IPS-18c (cell line): ENCODE results near the gene LCN15.
"Not testable (repeated sequence)": the region's sequence is repeated elsewhere in the genome, so short reads cannot be mapped to it uniquely, and the experiment has no call there.

ENCODE experiments used
- H3K4me3 ChIP-seq: 2 replicates; pipeline ENCODE4 v1.7.0; 2013; ENCODE audit warnings: low read depth, mild to moderate bottlenecking, low read length, moderate library complexity; ENCODE audit not compliant: insufficient read depth
- H3K9me3 ChIP-seq: one replicate; pipeline ENCODE4 v1.6.1; 2013; ENCODE audit warnings: mild to moderate bottlenecking, low read length, moderate library complexity; ENCODE audit not compliant: control insufficient read depth, insufficient read depth

The LCN15 gene

DNA sequence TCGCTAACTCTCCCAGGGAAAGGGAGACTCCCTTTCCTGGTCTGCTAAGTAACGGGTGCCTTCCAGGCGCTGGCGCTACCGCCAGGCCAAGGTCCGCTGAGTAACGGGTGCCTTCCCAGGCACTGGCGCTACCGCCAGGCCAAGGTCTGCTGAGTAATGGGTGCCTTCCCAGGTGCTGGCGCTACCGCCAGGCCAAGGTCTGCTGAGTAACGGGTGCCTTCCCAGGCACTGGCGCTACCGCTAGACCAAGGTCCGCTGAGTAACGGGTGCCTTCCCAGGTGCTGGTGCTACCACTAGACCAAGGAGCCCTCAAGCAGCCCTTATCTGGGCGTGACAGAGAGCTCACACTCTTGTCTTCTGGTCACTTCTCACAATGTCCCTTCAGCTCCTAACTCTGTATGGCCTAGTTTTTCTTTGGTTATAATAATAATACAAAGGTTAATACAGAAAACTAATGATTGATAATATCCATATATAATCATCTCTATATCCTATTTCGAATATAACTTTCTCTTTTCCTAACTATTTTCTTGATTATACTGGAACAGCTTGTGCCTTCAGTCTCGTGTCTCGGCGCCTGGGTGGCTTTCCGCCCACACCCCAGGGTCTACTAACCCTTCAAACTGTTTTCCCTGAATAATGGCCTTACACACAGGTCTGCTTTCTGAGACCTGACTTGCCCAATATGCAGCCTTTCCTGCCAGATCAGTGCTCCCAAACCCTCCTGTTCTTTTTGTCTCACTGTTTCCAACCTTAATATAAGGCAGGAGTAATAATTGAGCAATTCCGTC, 21.4 kb upstream of the LCN15 start:
- H3K9me3 ChIP-seq, H3K4me3 ChIP-seq: not testable (repeated sequence)

- no peak overlapping the region for H3K4me3 ChIP-seq
- H3K9me3 ChIP-seq, result no peaks in the 10 kb centered on the region
Observed at GRCh38 chr9:136784997-136785361, 20.7 kb upstream of the LCN15 start.

GRCh38 chr9:136784249-136784996, 20.1 kb upstream of the LCN15 start:
- H3K9me3 ChIP-seq, result no peaks in the 10 kb centered on the region
- no peak overlapping the region for H3K4me3 ChIP-seq

GRCh38 chr9:136782452-136782851, 18.1 kb upstream of the LCN15 start:
- Histone ChIP-seq H3K9me3 (no peaks in the 10 kb centered on the region), H3K4me3 (no peak overlapping the region)

DNA sequence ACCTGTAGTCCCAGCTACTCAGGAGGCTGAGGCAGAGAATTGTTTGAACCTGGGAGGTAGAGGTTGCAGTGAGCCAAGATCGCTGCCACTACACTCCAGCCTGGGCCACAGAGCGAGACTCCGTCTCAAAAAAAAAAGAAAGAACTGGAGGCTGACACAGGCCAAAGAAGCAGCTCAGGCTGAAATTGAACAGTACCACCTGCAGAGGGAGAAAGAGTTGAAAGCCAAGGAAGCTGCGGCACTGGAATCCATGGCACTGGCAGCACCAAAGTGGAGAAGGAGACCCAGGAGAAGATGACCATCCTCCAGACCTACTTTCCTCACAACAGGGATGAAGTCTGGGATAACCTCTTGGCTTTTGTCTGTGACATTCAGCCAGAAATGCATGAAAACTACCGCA, 15.5 kb upstream of the LCN15 start:
- Histone ChIP-seq H3K4me3 (no peak overlapping the region), H3K9me3 (no peaks in the 10 kb centered on the region)

DNA sequence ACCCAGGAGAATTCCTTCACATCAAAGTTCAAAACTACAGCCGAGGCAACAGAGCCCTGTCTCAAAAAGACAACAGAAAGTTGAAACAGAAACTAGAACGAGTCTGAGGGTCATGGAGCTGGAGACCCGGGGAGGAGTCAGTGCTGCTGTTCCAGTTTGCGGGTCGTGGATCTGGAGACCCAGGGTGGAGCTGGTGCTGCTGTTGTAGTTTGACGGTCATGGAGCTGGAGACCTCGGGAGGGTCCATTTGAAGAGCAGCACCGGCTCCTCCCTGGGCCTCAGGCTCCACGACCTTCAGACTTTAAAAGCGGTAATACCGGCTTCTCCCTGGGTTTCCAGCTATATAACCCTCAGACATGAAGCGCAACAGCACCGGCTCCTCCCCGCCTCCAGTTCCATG, 13.0 kb upstream of the LCN15 start:
- Histone ChIP-seq H3K9me3 (no peaks in the 10 kb centered on the region), H3K4me3 (no peak overlapping the region)

- H3K4me3 ChIP-seq, result no peak overlapping the region
- no peaks in the 10 kb centered on the region for H3K9me3 ChIP-seq
Observed at GRCh38 chr9:136776947-136777346, 12.6 kb upstream of the LCN15 start.

GRCh38 chr9:136775191-136775590, 10.9 kb upstream of the LCN15 start:
- H3K9me3 ChIP-seq, result no peaks in the 10 kb centered on the region
- H3K4me3 ChIP-seq, result no peak overlapping the region

DNA sequence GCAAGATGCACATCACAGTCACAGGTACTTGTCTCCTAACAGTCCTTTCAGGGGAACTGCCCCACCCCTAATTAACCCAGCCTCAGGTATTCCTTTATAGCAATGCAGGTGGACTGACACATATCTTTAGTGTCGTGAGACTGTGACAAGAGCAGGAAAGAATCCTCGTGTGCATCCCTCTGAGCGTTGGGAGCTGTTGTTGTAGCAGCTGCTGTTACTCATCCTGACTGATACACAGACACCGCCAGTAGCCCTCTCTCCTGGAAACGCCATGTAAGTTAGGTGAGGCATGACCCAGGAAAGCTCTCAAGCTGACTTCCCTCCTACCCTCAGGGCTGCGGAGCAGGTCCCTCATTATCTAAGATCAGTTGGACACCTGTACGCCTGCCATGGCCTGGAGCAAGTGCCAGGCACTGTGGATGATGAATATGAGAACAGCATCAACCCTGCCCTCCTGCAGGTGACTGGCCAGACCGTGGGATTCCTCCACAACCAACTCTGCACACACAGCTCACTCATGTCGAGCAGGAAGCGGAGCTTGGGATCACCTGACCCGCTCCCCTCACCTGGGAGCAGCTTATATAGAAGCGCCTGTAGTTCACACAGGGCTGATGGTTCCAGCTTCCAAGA, 10.2 kb upstream of the LCN15 start:
- no peaks in the 10 kb centered on the region for H3K9me3 ChIP-seq
- no peak overlapping the region for H3K4me3 ChIP-seq

DNA sequence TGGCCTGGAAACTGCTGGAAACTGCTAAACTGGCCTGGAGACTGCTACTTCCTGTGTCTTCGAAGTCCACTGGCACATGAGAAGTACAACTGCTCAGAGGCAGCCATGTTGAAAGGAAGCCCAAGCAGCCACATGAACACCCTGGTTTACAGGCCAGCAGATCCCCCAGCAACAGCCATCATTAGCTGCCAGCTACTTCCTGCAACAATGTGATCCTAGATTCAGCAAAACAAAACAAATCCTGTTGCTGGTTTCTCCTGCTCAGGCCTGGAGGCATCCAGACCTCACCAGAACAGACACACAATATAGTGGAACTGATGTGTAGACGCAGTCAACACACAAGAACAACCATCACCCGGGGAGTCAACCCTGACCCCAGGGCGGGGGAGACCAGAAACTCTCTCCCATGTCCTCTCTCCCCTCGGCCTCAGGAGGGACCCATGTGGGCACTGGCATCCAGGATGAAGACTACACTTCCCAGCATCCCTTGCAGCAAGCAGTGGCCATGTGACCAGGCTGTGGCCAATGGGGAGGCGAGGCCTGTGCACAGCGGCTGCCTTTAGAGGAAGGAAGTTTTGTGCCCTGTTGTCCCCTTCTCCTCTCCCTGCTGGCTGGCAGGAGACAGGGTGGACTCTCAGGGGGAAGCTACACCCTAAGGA, 9.2 kb upstream of the LCN15 start:
- no peak overlapping the region for H3K4me3 ChIP-seq
- H3K9me3 ChIP-seq, result no peaks in the 10 kb centered on the region

DNA sequence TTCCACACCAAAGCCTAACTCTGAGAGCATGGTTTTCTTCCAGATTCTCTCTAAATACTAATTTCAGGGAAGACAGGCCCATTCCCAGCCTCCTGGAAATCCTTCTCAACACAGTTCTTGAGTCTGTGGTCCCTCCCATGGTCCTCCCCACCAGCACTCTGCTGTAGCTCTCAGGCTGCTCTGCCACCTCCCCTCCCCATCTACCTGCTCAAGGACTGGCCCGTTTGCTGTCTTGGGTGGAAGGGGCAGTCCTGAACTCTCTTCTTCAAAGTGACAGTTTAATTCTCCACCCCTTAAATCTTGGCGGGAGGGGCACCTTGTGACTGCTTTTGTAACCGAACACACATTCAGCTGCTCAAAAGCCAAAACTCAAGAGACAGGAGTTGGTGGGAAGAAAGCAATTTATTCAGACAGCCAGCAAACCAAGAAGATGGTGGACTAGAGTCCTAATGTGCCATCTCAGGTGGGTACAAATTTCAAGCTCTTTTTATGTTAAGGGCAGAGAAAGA, 7.6 kb upstream of the LCN15 start:
- no peaks in the 10 kb centered on the region for H3K9me3 ChIP-seq
- no peak overlapping the region for H3K4me3 ChIP-seq

DNA sequence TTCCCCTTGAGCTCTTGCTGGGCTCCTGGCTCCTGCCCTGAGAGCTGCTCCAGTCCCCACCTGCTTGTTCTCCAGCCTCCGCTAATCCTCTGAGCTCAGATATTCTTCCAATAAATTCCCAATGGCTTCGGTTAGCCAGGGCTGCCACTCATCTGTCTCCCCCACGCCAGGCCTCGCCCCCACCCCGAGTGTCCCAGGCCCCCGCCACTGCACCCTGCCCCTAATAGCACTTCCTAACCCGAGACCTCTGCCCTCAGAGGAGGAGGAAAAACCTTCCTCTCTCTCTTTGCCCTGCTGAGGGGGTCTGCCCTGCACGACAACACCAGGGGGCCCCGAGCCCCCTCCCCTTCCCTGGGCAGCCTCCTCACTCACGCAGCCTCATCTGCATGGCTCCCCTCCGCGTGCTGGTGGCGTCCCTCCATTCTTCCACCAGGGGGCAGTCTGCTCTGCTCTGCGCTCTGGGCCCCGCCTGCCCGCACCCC, 5.4 kb upstream of the LCN15 start:
- Histone ChIP-seq H3K9me3 (no peaks in the 10 kb centered on the region), H3K4me3 (no peak overlapping the region; the same call in 1 of the 2 replicates)

DNA sequence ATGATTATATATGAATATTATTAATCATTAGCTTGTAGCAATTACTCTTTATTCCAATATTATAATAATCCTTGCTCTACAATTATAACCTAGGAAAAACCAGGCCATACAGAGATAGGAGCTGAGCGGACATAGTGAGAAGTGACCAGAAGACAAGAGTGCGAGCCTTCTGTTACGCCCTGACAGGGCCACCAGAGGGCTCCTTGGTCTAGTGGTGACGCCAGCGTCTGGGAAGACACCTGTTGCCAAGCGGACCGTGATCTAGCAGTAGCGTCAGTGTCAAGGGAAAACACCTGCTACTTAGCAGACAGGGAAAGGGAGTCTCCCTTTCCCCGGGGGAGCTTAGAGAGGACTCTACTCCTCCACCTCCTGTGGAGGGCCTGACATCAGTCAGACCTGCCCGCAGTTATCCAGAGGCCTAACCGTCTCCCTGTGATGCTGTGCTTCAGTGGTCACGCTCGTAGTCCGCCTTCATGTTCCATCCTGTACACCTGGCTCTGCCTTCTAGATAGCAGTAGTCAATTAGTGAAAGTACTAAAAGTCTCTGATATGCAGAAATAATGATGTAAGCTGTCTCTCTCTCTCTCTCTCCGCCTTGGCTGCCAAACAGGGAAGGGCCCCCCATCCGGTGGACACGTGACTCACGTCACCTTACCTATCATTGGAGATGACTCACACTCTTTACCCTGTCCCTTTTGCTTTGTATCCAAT, 2.2 kb upstream of the LCN15 start:
- H3K4me3 ChIP-seq, H3K9me3 ChIP-seq: not testable (repeated sequence)

- not testable (repeated sequence) for H3K9me3 ChIP-seq
Observed at GRCh38 chr9:136765745-136766409, 1.6 kb upstream of the LCN15 start.

GRCh38 chr9:136765041-136765440, 723 bp upstream of the LCN15 start:
- H3K4me3 ChIP-seq, result no peak overlapping the region
- H3K9me3 ChIP-seq, result peaks cover 2% of the 10 kb centered on the region

More at GRCh38 chr9:136765745-136766409, 1.6 kb upstream of the LCN15 start:
- H3K4me3 ChIP-seq, result not testable (repeated sequence)

DNA sequence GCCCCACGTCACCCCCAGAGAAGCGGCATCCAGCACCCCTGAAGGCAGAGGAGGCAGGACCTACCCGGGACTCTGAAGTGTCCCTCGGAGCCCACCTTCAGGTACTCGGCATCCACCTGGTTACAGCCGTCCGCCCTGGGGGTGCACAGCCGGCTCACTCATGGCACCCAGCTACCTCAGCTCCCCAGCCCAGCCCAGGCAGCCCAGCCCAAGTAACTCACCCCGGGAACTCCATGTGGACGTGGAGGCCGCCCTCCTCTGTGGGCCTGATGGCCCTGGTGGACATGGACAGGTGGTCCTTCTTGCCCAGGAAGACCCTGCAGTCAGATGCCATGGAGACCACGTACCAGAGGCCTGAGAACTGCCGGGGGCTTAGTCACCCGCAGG, 676 bp downstream of the LCN15 start:
- Histone ChIP-seq H3K9me3 (peaks cover 2% of the 10 kb centered on the region), H3K4me3 (0 out of 2 replicates have a peak overlapping the region, but pooled peaks have one; percentile 28)
